Peyer's patch (tissue), 4 donors: ENCODE results near the gene TMEM52. TPM values are rescaled to one million over a fixed set of nuclear protein-coding genes. Genes with fewer than 3 reads are reported as not detected.
"Not testable (repeated sequence)": the region's sequence is repeated elsewhere in the genome, so short reads cannot be mapped to it uniquely, and the experiment has no call there.

Source experiments
- DNase-seq, 3 donors: peaks; one replicate each; pipeline ENCODE4 v3.0.0-alpha.2; 2017 to 2019
- H3K27ac ChIP-seq, 4 donors: fragments of 200-600 bp; sonication (generic); one replicate each; pipeline ENCODE4 v1.5.1; 2016 to 2019
- H3K27me3 ChIP-seq, 2 donors: fragments of 200-600 bp; sonication (generic); one replicate each; pipeline ENCODE4 v1.5.1; 2019
- H3K36me3 ChIP-seq, 3 donors: fragments of 200-600 bp; sonication (generic); one replicate each; pipeline ENCODE4 v1.5.1; 2016 to 2019
- H3K4me1 ChIP-seq, 4 donors: fragments of 200-600 bp; sonication (generic); one replicate each; pipeline ENCODE4 v1.5.1; 2016 to 2019
- H3K4me3 ChIP-seq, 4 donors: fragments of 200-600 bp; sonication (generic); 1 replicate in 3 of 4; 2 replicates in 1 of 4; pipeline ENCODE4 v1.5.1; 2016 to 2019; ENCODE audit warnings: mild to moderate bottlenecking in 1 of 4
- H3K9me3 ChIP-seq, 4 donors: fragments of 200-600 bp; sonication (generic); one replicate each; pipeline ENCODE4 v1.5.1; 2016 to 2019; ENCODE audit warnings: mild to moderate bottlenecking in 1 of 4
- POLR2A ChIP-seq, 2 donors: fragments of 450-650 bp; IDR thresholded peaks; one replicate each; pipeline ENCODE4 v1.5.1; 2017; ENCODE audit warnings: antibody characterized with exemption in 2 of 2, mild to moderate bottlenecking in 2 of 2, moderate library complexity in 2 of 2
- total RNA-seq, 4 donors: library from RNA; depleted of rRNA; stranded (reverse); fragments of >200 nt; gene quantifications; one replicate each; pipeline ENCODE4 v1.1.0, GENCODE V29; 2016
- TF ChIP-seq, protein P1 (sequence below), 6 experiments: fragments of 450-650 bp in 4 of 6; fragments of 200-600 bp in 2 of 6; sonication (generic) in 1 of 6; IDR thresholded peaks; one replicate each; pipeline ENCODE4 v1.5.1; 2017 to 2019; ENCODE audit warnings: antibody characterized with exemption in 6 of 6, mild to moderate bottlenecking in 3 of 6, moderate library complexity in 1 of 6

The TMEM52 gene
- total RNA-seq, 4 donors from 2014 or later = 2.2 to 11.6 (median 6.4) TPM

DNA sequence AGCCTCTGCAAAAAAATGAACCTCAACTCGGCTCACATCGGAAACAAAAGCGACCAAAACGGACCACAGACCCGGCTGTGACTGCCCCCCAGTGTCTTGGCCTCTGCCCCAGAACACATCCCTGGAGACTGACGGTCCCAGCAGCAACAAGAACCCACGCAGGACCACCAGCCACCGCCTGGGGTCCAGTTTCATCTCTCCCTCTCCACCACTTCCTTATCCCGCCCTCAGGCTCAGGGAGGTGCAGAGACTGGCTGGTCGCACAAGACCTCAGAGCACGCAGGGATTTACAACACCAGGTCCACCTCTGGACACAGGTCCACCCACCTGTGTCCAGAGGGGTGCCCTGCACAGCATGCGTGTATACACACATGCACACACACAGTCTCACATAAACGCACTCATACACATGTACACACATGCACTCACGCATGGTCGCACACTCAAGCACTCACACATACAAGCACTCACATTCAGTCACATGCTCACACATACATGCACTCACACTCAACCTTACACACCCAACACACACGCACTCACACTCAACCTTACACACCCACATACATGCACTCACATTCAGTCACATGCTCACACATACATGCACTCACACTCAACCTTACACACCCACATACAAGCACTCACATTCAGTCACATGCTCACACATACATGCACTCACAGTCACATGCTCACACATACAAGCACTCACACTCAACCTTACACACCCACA lies 18.6 kb upstream of the TMEM52 start:
- no peak for DNase-seq
- H3K4me1 ChIP-seq = peaks cover 0 to 6% (median 0%) of the 10 kb centered on the region in 4 donors
- H3K27ac ChIP-seq = no peak overlapping the region
- H3K36me3 ChIP-seq = no peaks in the 10 kb centered on the region
- no peak for TF ChIP-seq POLR2A (IDR thresholded peaks at IDR 0.05)
- TF ChIP-seq, protein P1, sequence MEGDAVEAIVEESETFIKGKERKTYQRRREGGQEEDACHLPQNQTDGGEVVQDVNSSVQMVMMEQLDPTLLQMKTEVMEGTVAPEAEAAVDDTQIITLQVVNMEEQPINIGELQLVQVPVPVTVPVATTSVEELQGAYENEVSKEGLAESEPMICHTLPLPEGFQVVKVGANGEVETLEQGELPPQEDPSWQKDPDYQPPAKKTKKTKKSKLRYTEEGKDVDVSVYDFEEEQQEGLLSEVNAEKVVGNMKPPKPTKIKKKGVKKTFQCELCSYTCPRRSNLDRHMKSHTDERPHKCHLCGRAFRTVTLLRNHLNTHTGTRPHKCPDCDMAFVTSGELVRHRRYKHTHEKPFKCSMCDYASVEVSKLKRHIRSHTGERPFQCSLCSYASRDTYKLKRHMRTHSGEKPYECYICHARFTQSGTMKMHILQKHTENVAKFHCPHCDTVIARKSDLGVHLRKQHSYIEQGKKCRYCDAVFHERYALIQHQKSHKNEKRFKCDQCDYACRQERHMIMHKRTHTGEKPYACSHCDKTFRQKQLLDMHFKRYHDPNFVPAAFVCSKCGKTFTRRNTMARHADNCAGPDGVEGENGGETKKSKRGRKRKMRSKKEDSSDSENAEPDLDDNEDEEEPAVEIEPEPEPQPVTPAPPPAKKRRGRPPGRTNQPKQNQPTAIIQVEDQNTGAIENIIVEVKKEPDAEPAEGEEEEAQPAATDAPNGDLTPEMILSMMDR (IDR thresholded peaks at IDR 0.05) = no peak
- no peaks in the 10 kb centered on the region for H3K9me3 ChIP-seq
- no peak overlapping the region for H3K4me3 ChIP-seq
- H3K27me3 ChIP-seq = no peaks in the 10 kb centered on the region

GRCh38 chr1:1937061-1937460 lies 18.0 kb upstream of the TMEM52 start:
- no peaks in the 10 kb centered on the region for H3K4me1 ChIP-seq
- no peak overlapping the region for H3K27ac ChIP-seq
- TF ChIP-seq, protein P1 (IDR thresholded peaks at IDR 0.05) = no peak
- TF ChIP-seq POLR2A (IDR thresholded peaks at IDR 0.05) = no peak
- H3K9me3 ChIP-seq = no peaks in the 10 kb centered on the region
- DNase-seq = no peak
- H3K27me3 ChIP-seq = no peaks in the 10 kb centered on the region
- no peaks in the 10 kb centered on the region for H3K36me3 ChIP-seq
- no peak overlapping the region for H3K4me3 ChIP-seq

DNA sequence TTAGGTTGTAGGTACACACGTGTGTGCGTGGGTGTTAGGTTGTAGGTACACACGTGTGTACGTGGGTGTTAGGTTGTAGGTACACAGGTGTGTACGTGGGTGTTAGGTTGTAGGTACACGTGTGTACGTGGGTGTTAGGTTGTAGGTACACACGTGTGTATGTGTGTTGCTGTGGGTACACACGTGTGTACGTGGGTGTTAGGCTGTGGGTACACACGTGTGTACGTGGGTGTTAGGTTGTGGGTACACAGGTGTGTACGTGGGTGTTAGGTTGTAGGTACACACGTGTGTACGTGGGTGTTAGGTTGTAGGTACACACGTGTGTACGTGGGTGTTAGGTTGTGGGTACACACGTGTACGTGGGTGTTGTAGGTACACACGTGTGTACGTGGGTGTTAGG lies 15.8 kb upstream of the TMEM52 start:
- H3K9me3 ChIP-seq, H3K4me3 ChIP-seq, H3K27ac ChIP-seq, DNase-seq, H3K36me3 ChIP-seq, H3K4me1 ChIP-seq, H3K27me3 ChIP-seq: not testable (repeated sequence)

- Histone ChIP-seq H3K4me1 (no peaks in the 10 kb centered on the region), H3K36me3 (no peaks in the 10 kb centered on the region), H3K9me3 (no peaks in the 10 kb centered on the region), H3K4me3 (no peak overlapping the region), H3K27ac (no peak overlapping the region), H3K27me3 (no peaks in the 10 kb centered on the region)
- no peak for TF ChIP-seq POLR2A (IDR thresholded peaks at IDR 0.05)
- TF ChIP-seq, protein P1 (IDR thresholded peaks at IDR 0.05) = no peak
- DNase-seq = peak in 1 of 3 donors; percentile 43
These were observed 10.8 kb upstream of the TMEM52 start for GRCh38 chr1:1929639-1930545.

DNA sequence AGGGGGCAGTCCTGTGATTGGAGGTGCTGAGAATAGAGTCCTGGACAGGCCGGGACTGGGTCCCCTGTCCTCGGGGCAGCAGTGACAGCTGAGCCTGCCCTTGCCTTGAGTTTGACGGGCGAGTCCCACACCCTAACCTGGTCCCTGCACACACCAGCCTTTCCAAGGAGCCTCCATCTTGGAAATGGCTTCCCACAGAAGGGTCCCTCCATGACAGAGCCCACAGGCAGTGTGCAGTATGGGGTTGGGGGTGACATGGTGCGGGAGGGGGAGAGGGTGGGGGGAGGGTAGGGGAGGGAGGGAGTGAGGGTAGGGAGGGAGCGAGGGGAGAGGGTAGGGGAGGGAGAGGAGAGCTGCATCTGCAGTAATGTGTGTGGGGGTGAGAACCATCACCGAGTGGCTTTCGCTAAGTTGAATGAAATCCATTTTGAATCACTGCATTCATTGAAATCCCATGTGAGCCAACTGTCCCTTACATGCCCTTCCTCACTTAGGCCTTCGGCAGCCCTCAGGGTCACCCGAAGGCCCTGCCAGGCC lies 10.1 kb upstream of the TMEM52 start:
- Histone ChIP-seq H3K4me3 (no peak overlapping the region), H3K4me1 (no peaks in the 10 kb centered on the region), H3K9me3 (no peaks in the 10 kb centered on the region), H3K27me3 (no peaks in the 10 kb centered on the region), H3K36me3 (no peaks in the 10 kb centered on the region), H3K27ac (no peak overlapping the region)
- TF ChIP-seq, protein P1 (IDR thresholded peaks at IDR 0.05) = no peak
- no peak for TF ChIP-seq POLR2A (IDR thresholded peaks at IDR 0.05)
- DNase-seq = no peak
